Esophagus (tissue), 2 donors: ENCODE data around the gene PLIN1. TPM values are rescaled to one million over a fixed set of nuclear protein-coding genes. Genes with fewer than 3 reads are reported as not detected.

Experiments used
- H3K27ac ChIP-seq, 2 donors: one replicate each; pipeline ENCODE4 v1.5.1; 2013; ENCODE audit warnings: low read depth in 2 of 2, mild to moderate bottlenecking in 2 of 2, inconsistent platforms in 1 of 2, low read length in 1 of 2, moderate library complexity in 1 of 2
- H3K27me3 ChIP-seq, 2 donors: one replicate each; pipeline ENCODE4 v1.6.1; 2013; ENCODE audit warnings: low read length in 2 of 2, control low read depth in 1 of 2, mild to moderate bottlenecking in 1 of 2; ENCODE audit not compliant: insufficient read depth in 2 of 2, control insufficient read depth in 1 of 2
- H3K36me3 ChIP-seq, 2 donors: one replicate each; pipeline ENCODE4 v1.6.1; 2013; ENCODE audit warnings: low read length in 1 of 2; ENCODE audit not compliant: control insufficient read depth in 2 of 2, insufficient read depth in 2 of 2
- H3K4me1 ChIP-seq, 2 donors: one replicate each; pipeline ENCODE4 v1.6.1; 2013; ENCODE audit warnings: low read length in 1 of 2; ENCODE audit not compliant: control insufficient read depth in 2 of 2, insufficient read depth in 2 of 2
- H3K4me3 ChIP-seq, 2 donors: one replicate each; pipeline ENCODE4 v1.5.1; 2013; ENCODE audit warnings: low read length in 2 of 2, mild to moderate bottlenecking in 2 of 2, low read depth in 1 of 2, moderate library complexity in 1 of 2
- H3K9me3 ChIP-seq, 2 donors: one replicate each; pipeline ENCODE4 v1.6.1; 2013; ENCODE audit warnings: mild to moderate bottlenecking in 2 of 2, low read depth in 1 of 2, low read length in 1 of 2, moderate library complexity in 1 of 2; ENCODE audit not compliant: control insufficient read depth in 2 of 2, insufficient read depth in 1 of 2
- WGBS, 2 donors: extraction: QIAGEN DNeasy Blood & Tissue Kit; methylation state at CpG; one replicate each; pipeline ENCODE4 v1.1.7; 2013; 5-methylcytosine and 5-hydroxymethylcytosine counted together
- polyA plus RNA-seq, 2 donors: library from polyadenylated mRNA; stranded (reverse); fragments of 200-250 nt; gene quantifications; one replicate each; pipeline ENCODE4 v1.2.3, GENCODE V29; 2013
- donor health status: healthy with polysubstance abuse.
- donor health status: Bipolar disorder and iron deficiency.

PLIN1 gene, protein sequence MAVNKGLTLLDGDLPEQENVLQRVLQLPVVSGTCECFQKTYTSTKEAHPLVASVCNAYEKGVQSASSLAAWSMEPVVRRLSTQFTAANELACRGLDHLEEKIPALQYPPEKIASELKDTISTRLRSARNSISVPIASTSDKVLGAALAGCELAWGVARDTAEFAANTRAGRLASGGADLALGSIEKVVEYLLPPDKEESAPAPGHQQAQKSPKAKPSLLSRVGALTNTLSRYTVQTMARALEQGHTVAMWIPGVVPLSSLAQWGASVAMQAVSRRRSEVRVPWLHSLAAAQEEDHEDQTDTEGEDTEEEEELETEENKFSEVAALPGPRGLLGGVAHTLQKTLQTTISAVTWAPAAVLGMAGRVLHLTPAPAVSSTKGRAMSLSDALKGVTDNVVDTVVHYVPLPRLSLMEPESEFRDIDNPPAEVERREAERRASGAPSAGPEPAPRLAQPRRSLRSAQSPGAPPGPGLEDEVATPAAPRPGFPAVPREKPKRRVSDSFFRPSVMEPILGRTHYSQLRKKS
- polyA plus RNA-seq: 1 to 10 TPM in 1 of 2 donors, under 1 TPM in 1; 0.73 to 1.3 TPM

DNA sequence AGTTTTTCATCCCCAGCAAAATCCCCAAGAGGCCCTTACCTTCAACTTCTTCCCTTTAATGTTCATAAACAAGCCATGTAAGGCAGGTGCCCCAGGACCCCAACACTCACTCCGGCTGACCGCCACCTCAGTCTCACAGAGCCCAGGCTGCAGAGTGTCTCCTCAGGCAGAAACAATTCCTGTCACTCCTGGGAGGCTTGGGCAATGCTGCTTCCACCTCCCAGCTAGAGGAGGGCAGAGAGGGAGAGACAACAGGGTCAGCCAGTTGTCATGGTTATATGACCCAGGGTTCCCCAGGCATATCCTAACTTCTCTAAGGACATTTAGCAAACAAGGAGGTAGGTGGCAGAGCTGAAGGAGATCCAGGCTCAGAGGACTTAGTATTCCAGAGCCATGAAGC, at the start of gene PLIN1:
Gene PLIN1, minus strand, starts transcription at position 156 of the 400 bp plus-strand sequence. CDS start 1,878 bp downstream, outside the sequence.
- peaks cover 0 to 8% of the 10 kb centered on the region in 2 donors for H3K36me3 ChIP-seq
- peaks cover 0 to 3% of the 10 kb centered on the region in 2 donors for H3K4me1 ChIP-seq
- no peaks in the 10 kb centered on the region for H3K9me3 ChIP-seq
- no peaks in the 10 kb centered on the region for H3K27me3 ChIP-seq
- H3K4me3 ChIP-seq: no peak within 1 kb of the TSS
- WGBS, 2 donors: 92 to 95% methylated on average over 2 of the region's 2 CpGs
- no peak within 1 kb of the TSS for H3K27ac ChIP-seq

DNA sequence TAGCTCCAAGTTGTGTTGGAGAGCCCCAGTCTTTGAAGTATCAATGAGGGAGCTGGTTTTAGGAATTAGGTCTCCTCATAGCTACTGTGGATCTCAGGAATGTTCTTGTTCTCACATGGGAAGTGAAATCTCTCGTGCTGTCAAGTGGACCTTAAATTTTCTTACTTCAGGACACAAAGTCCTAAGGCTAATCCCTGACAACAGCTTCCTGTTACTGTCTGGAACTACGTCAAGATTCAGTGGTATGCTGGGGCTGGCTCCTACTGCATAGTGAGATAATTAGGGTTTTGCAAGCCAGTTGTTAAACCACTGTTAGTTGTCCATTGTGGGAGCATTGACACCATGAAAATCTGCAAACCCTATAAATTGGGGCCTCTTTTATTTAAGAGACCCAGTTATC, 49.1 kb upstream of the PLIN1 start:
- H3K9me3 ChIP-seq: no peaks in the 10 kb centered on the region
- WGBS, 2 donors: 45% methylated on average over 2 of the region's 2 CpGs
- H3K27me3 ChIP-seq: no peaks in the 10 kb centered on the region
- H3K4me1 ChIP-seq: no peaks in the 10 kb centered on the region
- no peak overlapping the region for H3K4me3 ChIP-seq
- no peaks in the 10 kb centered on the region for H3K36me3 ChIP-seq
- H3K27ac ChIP-seq: no peak overlapping the region

GRCh38 chr15:89725064-89725463, 45.9 kb upstream of the PLIN1 start:
- 89 to 93% methylated on average over 1 of the region's 1 CpG for WGBS, 2 donors
- no peaks in the 10 kb centered on the region for H3K27me3 ChIP-seq

DNA sequence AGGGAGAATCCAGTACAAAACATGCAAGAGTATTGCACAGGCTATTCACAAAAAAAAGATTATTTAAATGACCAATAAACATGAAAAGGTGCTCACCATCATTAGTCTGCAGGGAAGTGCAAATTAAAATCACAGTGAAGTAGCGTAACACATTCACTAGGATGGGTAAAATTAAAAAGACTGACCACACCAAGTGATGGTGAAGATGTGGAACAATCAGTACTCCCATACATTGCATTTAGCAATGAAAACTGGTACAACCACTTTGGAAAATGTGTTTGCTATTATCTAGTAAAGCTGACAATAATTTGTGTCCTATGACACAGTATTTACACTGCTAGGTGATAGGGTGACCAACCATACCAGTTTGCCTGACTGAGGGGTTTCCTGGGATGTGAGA, 45.5 kb upstream of the PLIN1 start:
- no peaks in the 10 kb centered on the region for H3K9me3 ChIP-seq
- H3K27ac ChIP-seq: no peak overlapping the region
- H3K4me1 ChIP-seq: no peaks in the 10 kb centered on the region
- H3K36me3 ChIP-seq: no peaks in the 10 kb centered on the region
- H3K27me3 ChIP-seq: no peaks in the 10 kb centered on the region
- WGBS, 2 donors: 97 to 100% methylated on average over 1 of the region's 1 CpG
- H3K4me3 ChIP-seq: no peak overlapping the region

More at GRCh38 chr15:89725064-89725463, 45.9 kb upstream of the PLIN1 start:
- Histone ChIP-seq H3K27ac (no peak overlapping the region), H3K9me3 (no peaks in the 10 kb centered on the region), H3K4me3 (no peak overlapping the region), H3K4me1 (no peaks in the 10 kb centered on the region), H3K36me3 (no peaks in the 10 kb centered on the region)

GRCh38 chr15:89723031-89723430, 43.9 kb upstream of the PLIN1 start:
- Histone ChIP-seq H3K4me3 (no peak overlapping the region), H3K9me3 (no peaks in the 10 kb centered on the region), H3K27me3 (no peaks in the 10 kb centered on the region), H3K36me3 (no peaks in the 10 kb centered on the region), H3K27ac (no peak overlapping the region), H3K4me1 (no peaks in the 10 kb centered on the region)
- 63 to 84% methylated on average over 3 of the region's 3 CpGs for WGBS, 2 donors

- H3K27me3 ChIP-seq: no peaks in the 10 kb centered on the region
- no peaks in the 10 kb centered on the region for H3K36me3 ChIP-seq
- WGBS, 2 donors: 90% methylated on average over 2 of the region's 2 CpGs
- no peaks in the 10 kb centered on the region for H3K9me3 ChIP-seq
- H3K27ac ChIP-seq: no peak overlapping the region
- no peaks in the 10 kb centered on the region for H3K4me1 ChIP-seq
- H3K4me3 ChIP-seq: no peak overlapping the region
Observed at GRCh38 chr15:89714775-89715174, 35.6 kb upstream of the PLIN1 start.

DNA sequence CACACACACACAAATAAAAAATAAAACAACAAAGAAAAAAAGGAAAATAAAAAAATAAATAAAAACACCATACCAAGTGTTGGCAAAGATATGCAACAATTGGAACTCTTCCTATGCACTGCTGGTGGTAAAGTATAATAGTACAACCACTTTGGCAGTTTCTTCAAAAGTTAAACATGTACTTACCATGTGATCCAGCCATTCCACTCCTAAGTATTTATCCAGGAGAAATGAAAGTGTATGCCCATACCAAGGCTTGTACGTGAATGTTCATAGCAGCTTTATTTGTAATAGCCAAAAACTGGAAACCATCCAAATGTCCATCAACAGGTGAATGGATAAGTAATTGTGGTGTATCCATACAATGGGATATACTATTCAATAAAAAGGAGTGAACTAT, 28.4 kb upstream of the PLIN1 start:
- Histone ChIP-seq H3K4me1 (no peaks in the 10 kb centered on the region), H3K27me3 (no peaks in the 10 kb centered on the region), H3K27ac (no peak overlapping the region), H3K4me3 (no peak overlapping the region), H3K9me3 (no peaks in the 10 kb centered on the region), H3K36me3 (no peaks in the 10 kb centered on the region)
- 45 to 61% methylated on average over 1 of the region's 1 CpG for WGBS, 2 donors

- no peak overlapping the region for H3K27ac ChIP-seq
- no peaks in the 10 kb centered on the region for H3K9me3 ChIP-seq
- H3K4me3 ChIP-seq: no peak overlapping the region
- no peaks in the 10 kb centered on the region for H3K36me3 ChIP-seq
- no peaks in the 10 kb centered on the region for H3K27me3 ChIP-seq
- no peaks in the 10 kb centered on the region for H3K4me1 ChIP-seq
Observed at GRCh38 chr15:89704411-89704810, 25.2 kb upstream of the PLIN1 start.

GRCh38 chr15:89695198-89695597, 16.0 kb upstream of the PLIN1 start:
- no peaks in the 10 kb centered on the region for H3K27me3 ChIP-seq
- H3K4me3 ChIP-seq: no peak overlapping the region
- H3K4me1 ChIP-seq: no peaks in the 10 kb centered on the region
- H3K9me3 ChIP-seq: no peaks in the 10 kb centered on the region
- H3K36me3 ChIP-seq: no peaks in the 10 kb centered on the region
- WGBS, 2 donors: 69 to 84% methylated on average over 1 of the region's 1 CpG
- H3K27ac ChIP-seq: no peak overlapping the region

GRCh38 chr15:89693696-89694095, 14.5 kb upstream of the PLIN1 start:
- Histone ChIP-seq H3K36me3 (no peaks in the 10 kb centered on the region), H3K4me3 (no peak overlapping the region), H3K27me3 (no peaks in the 10 kb centered on the region), H3K4me1 (no peaks in the 10 kb centered on the region), H3K27ac (no peak overlapping the region), H3K9me3 (no peaks in the 10 kb centered on the region)
- 91% methylated on average over 1 of the region's 1 CpG for WGBS, 2 donors
